ENCODE results near the gene COL6A1.
A peak's percentile ranks its signal among the peaks of the same experiment; 100 is the strongest.

COL6A1 gene

GRCh38 chr21:46049890-46050667 lies 68.5 kb downstream of the COL6A1 start:
- no peak for ATAC-seq

GRCh38 chr21:46050668-46051378 lies 69.3 kb downstream of the COL6A1 start:
- ATAC-seq: no peak

GRCh38 chr21:46051379-46051770 lies 69.8 kb downstream of the COL6A1 start:
- ATAC-seq: no peak

GRCh38 chr21:46051821-46052675 lies 70.5 kb downstream of the COL6A1 start:
- ATAC-seq: no peak

GRCh38 chr21:46052703-46053651 lies 71.4 kb downstream of the COL6A1 start:
- ATAC-seq: peak; percentile 70

- no peak for ATAC-seq
These were observed 72.5 kb downstream of the COL6A1 start for GRCh38 chr21:46054031-46054430.

- ATAC-seq: no peak
These were observed 72.9 kb downstream of the COL6A1 start for GRCh38 chr21:46054451-46054881.

All from activated CD4-positive, CD25-positive, alpha-beta regulatory T cell treated with anti-CD3 and anti-CD28 coated beads, Interleukin-2, amount 50 U/mL, for 24 hours (primary cell).